Activated CD8-positive, alpha-beta memory T cell treated with anti-CD3 and anti-CD28 coated beads, Interleukin-2, amount 50 U/mL, for 4 hours (primary cell): Measurements from ENCODE around the gene TOE1.
"Not testable (repeated sequence)": the region's sequence is repeated elsewhere in the genome, so short reads cannot be mapped to it uniquely, and the experiment has no call there.

ENCODE experiments used
- DNase-seq: peaks from one replicate; pipeline ENCODE4 v3.0.0-alpha.2; 2020

Gene TOE1

GRCh38 chr1:45339789-45340558, at the start of gene TOE1, which contains the start of gene MUTYH:
TSS of gene TOE1 (plus strand) at chr1:45340170. CDS start at chr1:45340253, 83 bp downstream.
TSS of gene MUTYH (minus strand) at chr1:45340440. CDS start at chr1:45334505, 5,935 bp downstream.
- DNase-seq, result peak; percentile 90

GRCh38 chr1:45291002-45291401, 49.0 kb upstream of the TOE1 start:
- not testable (repeated sequence) for DNase-seq

GRCh38 chr1:45291716-45292115, 48.3 kb upstream of the TOE1 start:
- DNase-seq, result no peak

GRCh38 chr1:45297666-45298356, 42.2 kb upstream of the TOE1 start:
- DNase-seq, result no peak

- no peak for DNase-seq
Measured at GRCh38 chr1:45299296-45299695, 40.7 kb upstream of the TOE1 start.

- peak; percentile 25 for DNase-seq
Measured at GRCh38 chr1:45299981-45300668, 39.8 kb upstream of the TOE1 start.

GRCh38 chr1:45300669-45300997, 39.3 kb upstream of the TOE1 start:
- no peak for DNase-seq

- DNase-seq, result no peak
Measured at GRCh38 chr1:45302505-45303150, 37.3 kb upstream of the TOE1 start.

- peak; percentile 99 for DNase-seq
Measured at GRCh38 chr1:45303520-45304310, 36.3 kb upstream of the TOE1 start.

- no peak for DNase-seq
Measured at GRCh38 chr1:45304311-45305081, 35.5 kb upstream of the TOE1 start.

- DNase-seq, result no peak
Measured at GRCh38 chr1:45305231-45305630, 34.7 kb upstream of the TOE1 start.

GRCh38 chr1:45306319-45306718, 33.7 kb upstream of the TOE1 start:
- no peak for DNase-seq

- no peak for DNase-seq
Measured at GRCh38 chr1:45306905-45307304, 33.1 kb upstream of the TOE1 start.

- no peak for DNase-seq
Measured at GRCh38 chr1:45314266-45314665, 25.7 kb upstream of the TOE1 start.

- no peak for DNase-seq
Measured at GRCh38 chr1:45317166-45317565, 22.8 kb upstream of the TOE1 start.

GRCh38 chr1:45319761-45320160, 20.2 kb upstream of the TOE1 start:
- no peak for DNase-seq

GRCh38 chr1:45321444-45321843, 18.5 kb upstream of the TOE1 start:
- no peak for DNase-seq

- no peak for DNase-seq
Measured at GRCh38 chr1:45322486-45323040, 17.4 kb upstream of the TOE1 start.

GRCh38 chr1:45325851-45326506, 14.0 kb upstream of the TOE1 start:
- DNase-seq, result no peak
